ENCODE measurements around the gene GDPD4.
"Not testable (repeated sequence)": the region's sequence is repeated elsewhere in the genome, so short reads cannot be mapped to it uniquely, and the experiment has no call there.

Gene GDPD4

GRCh38 chr11:77310721-77311120 is 9.2 kb upstream of the GDPD4 start:
- no peak for TF ChIP-seq ZNF274 (IDR thresholded peaks at IDR 0.05; ENCODE audit: low read depth, low read length)
- H3K4me3 ChIP-seq (ENCODE audit: low read length) = no peak overlapping the region

DNA sequence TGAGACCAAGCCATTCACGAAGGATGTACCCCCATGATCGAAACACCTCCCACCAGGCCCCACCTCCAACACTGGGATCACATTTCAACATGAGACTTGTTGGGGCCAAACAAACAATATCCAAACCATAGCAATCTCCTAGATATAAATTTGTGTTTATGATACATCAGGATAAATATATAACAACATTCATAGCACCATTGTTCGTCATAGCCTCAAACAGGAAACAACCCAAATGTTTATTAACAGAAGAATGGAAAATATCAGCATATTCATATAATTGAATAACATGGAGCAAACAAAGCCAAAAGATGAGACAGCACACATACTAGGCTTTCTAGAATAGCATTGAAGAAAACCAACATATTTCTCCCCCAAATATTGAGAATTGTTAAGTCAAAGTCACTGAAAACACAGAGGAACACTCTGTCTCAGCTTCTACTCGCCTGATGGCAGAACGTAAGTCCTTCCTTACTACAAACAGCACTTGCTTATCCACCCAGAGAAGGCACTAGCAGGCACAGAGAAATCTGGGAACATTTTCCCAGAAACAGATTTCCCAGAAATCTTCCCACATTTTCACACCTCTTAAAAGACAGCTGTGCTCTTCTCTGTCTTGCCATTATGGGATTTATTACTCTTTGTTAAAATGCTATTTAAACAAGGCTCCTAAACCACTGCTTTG is 8.1 kb upstream of the GDPD4 start:
- TF ChIP-seq ZNF274 (IDR thresholded peaks at IDR 0.05; ENCODE audit: low read depth, low read length) = no peak
- no peak overlapping the region for H3K4me3 ChIP-seq (ENCODE audit: low read length)

GRCh38 chr11:77308838-77309237 is 7.4 kb upstream of the GDPD4 start:
- TF ChIP-seq ZNF274 (IDR thresholded peaks at IDR 0.05; ENCODE audit: low read depth, low read length) = no peak
- H3K4me3 ChIP-seq (ENCODE audit: low read length) = no peak overlapping the region

GRCh38 chr11:77303328-77303727 is 1.8 kb upstream of the GDPD4 start:
- H3K4me3 ChIP-seq (ENCODE audit: low read length) = no peak overlapping the region
- TF ChIP-seq ZNF274 (IDR thresholded peaks at IDR 0.05; ENCODE audit: low read depth, low read length) = no peak

DNA sequence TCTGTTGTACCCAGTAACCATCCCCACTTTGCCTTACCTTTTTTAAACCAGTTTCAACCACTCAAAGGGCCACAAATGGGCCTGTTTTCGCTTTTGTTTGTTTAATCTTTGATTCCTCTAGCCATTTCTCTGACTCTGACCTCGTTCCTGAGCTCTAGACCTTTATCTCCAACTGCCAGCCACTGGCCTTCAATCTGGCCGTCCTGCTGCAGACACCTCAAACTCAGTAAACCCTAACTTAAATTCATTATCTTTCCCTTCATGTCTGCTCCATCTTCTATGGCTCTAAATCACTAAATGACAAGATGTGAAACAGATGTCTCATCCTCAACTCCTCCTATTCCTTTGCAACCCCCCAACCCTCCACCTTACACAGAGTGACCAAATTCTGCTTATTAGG is 1.3 kb upstream of the GDPD4 start:
- no peak overlapping the region for H3K4me3 ChIP-seq (ENCODE audit: low read length)
- TF ChIP-seq ZNF274 (IDR thresholded peaks at IDR 0.05; ENCODE audit: low read depth, low read length) = no peak

DNA sequence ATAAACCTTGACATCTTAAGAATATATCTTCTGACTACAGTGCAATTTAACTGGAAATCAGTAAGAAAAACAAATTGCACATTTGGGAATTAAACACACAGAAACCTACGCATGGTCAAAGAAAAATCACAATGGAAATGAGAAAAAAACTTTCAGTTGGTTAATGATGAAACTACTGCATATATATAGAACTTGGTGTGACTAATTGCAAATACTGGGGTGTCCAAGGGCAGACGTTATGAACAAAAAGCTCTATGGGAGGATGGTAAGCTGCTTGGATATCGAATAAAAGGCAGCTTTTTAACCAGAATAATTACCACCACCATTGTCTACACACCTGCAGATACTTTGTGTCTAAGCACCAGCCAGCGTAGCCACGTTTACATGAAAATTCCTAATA is 791 bp downstream of the GDPD4 start:
- H3K4me3 ChIP-seq (ENCODE audit: low read length) = no peak overlapping the region
- no peak for TF ChIP-seq ZNF274 (IDR thresholded peaks at IDR 0.05; ENCODE audit: low read depth, low read length)

- H3K4me3 ChIP-seq (ENCODE audit: low read length) = not testable (repeated sequence)
Observed at GRCh38 chr11:77300028-77300427, 1.5 kb downstream of the GDPD4 start.

DNA sequence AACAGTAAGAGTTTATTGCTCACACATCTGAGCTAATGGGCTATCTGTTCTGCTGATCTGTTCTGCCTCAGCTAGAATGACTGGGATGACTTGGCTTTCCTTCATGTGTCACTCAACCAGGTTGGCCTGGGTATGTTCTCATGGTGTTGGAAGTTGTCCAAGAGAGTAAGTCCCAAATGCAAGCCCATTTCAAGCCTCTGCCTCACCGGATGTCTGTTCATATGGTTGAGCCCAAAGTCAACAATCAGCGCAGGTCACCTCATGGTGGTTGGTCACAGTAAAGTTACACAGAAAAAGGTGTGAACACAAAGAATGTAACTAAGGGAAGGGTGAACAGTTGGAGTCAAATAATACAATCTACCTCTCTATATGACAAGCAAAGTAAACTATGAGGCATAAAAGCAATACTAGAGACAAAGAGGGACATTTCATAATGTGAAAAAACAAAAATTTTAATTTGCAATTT is 1.9 kb downstream of the GDPD4 start:
- no peak for TF ChIP-seq ZNF274 (IDR thresholded peaks at IDR 0.05; ENCODE audit: low read depth, low read length)

GRCh38 chr11:77294040-77294439 is 7.4 kb downstream of the GDPD4 start:
- no peak overlapping the region for H3K4me3 ChIP-seq (ENCODE audit: low read length)
- TF ChIP-seq ZNF274 (IDR thresholded peaks at IDR 0.05; ENCODE audit: low read depth, low read length) = no peak

More for the DNA sequence above, 1.9 kb downstream of the GDPD4 start:
- H3K4me3 ChIP-seq (ENCODE audit: low read length) = no peak overlapping the region

DNA sequence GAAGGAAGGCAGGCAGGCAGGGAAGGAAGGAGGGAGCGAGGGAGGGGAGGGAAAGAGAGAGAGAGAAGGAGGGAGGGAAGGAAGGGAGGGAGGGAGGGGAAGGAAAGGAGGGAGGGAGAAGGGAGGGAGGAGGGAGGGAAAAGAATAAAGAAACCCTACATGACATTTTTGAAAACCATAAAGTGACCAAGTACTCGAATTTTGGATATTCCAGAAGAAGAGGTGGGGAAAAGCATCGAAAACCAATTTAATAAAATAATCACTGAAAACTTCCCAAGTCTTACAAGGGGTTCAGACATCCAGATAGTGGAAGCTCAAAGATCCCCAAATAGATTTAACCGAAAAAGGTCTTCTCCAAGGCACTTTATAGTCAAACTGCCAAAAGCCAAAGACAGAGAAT is 11.7 kb downstream of the GDPD4 start:
- H3K4me3 ChIP-seq (ENCODE audit: low read length) = no peak overlapping the region
- no peak for TF ChIP-seq ZNF274 (IDR thresholded peaks at IDR 0.05; ENCODE audit: low read depth, low read length)

GRCh38 chr11:77287615-77288273 is 13.7 kb downstream of the GDPD4 start:
- H3K4me3 ChIP-seq (ENCODE audit: low read length) = no peak overlapping the region
- no peak for TF ChIP-seq ZNF274 (IDR thresholded peaks at IDR 0.05; ENCODE audit: low read depth, low read length)

DNA sequence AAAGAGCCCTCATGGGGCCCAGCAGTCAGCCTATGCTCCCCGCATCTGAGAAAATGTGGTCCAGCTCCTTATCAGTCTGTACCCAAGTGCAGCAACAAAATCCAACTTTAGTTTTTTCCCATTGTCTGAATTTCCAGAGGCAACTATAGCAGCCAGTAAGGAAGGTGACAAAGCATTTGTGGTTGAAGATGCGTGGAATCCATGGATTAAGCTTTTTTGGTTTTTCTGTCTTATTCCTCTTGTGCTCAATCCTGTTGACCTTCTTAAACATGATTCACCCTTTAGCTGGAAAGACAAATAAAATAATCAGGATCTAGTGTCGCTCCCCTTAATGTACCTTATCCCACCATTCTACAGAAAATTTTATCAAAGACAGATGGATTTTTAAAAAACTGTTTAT is 14.3 kb downstream of the GDPD4 start:
- TF ChIP-seq ZNF274 (IDR thresholded peaks at IDR 0.05; ENCODE audit: low read depth, low read length) = no peak
- H3K4me3 ChIP-seq (ENCODE audit: low read length) = no peak overlapping the region

DNA sequence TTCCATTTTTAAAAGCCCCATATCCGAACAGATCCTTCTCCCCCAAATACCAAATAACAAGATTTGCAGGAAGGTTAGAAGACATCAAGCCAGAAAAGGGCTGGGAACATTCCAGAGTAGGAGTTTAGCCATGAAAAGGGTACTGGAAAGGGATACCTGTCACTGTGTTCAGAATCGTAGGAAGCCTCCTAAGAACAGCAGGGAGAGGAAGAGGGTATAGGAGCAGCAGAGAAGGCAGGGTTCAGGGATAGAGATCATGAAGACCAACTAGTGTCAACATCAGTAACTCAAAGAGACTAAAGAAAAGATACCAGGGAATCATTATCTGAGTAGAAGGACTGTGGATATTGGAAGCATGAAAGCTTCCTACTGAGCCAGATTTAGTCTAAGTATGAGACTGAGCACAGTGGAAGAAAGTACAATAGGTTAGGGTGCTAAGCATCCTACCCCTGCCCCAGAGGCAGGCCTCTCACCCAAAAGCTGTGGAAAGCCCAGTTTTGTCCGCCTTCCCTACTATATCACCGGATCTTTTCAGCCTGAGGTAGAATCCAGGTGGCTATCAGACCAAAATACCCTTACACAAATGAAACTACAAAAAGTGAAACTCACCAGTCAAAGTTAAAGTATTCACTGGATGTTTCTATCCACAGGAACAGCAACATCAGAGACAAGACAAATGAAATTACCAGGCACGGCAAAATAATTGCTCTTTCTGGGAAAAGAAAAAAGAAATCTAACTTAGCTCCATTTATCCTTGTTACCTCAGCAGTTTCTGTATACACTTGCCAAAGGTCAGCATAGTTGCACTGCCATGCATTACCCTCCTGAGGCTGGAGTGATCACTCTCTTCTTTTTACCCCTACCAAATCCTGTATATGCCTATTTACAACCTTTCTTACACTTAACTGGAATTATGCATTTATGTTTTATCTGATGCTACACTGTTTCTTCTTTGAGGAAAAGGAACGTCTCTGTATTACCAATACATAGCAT is 16.7 kb downstream of the GDPD4 start:
- no peak overlapping the region for H3K4me3 ChIP-seq (ENCODE audit: low read length)
- TF ChIP-seq ZNF274 (IDR thresholded peaks at IDR 0.05; ENCODE audit: low read depth, low read length) = no peak

DNA sequence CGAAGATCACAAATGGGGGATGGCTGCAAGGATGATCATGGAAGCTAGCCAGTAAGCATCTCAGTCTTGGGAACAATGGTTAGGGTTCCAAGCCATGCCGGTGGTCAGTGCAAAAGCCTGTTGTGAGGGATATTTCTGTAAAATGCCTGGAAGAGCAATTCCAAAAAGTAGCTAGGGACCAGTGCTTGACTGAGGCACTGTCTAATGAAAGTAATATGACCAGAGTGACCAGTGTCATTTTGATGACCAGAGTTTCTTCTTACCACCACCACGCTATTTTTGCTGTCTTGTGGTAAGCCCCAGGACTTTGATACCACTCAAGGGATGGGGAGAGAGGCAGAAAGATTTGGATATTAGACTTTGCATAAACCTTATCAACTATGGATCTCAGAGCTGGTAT is 18.4 kb downstream of the GDPD4 start:
- H3K4me3 ChIP-seq (ENCODE audit: low read length) = no peak overlapping the region
- no peak for TF ChIP-seq ZNF274 (IDR thresholded peaks at IDR 0.05; ENCODE audit: low read depth, low read length)
